Stomach (tissue), 4 donors: Measurements from ENCODE around the gene NRM.

Experiments used
- CTCF ChIP-seq, 7 experiments: fragments of 450-650 bp in 4 of 7; fragments of 200-600 bp in 3 of 7; sonication (generic) in 3 of 7; IDR thresholded peaks; one replicate each; pipeline ENCODE4 v1.5.1; 2016 to 2019; ENCODE audit warnings: antibody characterized with exemption in 7 of 7, control low read depth in 2 of 7, mild to moderate bottlenecking in 1 of 7
- EP300 ChIP-seq: sonication (generic); formaldehyde crosslinking; IDR thresholded peaks from one replicate; pipeline ENCODE4 v1.6.1; 2017; ENCODE audit warnings: antibody characterized with exemption
- POLR2A ChIP-seq, 4 donors: fragments of 450-650 bp; IDR thresholded peaks; one replicate each; pipeline ENCODE4 v1.6.1; 2016; ENCODE audit warnings: antibody characterized with exemption in 4 of 4, control low read depth in 2 of 4, mild to moderate bottlenecking in 1 of 4, moderate library complexity in 1 of 4
- POLR2AphosphoS5 ChIP-seq, 3 donors: sonication (generic); formaldehyde crosslinking; IDR thresholded peaks; one replicate each; pipeline ENCODE4 v1.6.1; 2016; ENCODE audit warnings: antibody characterized with exemption in 3 of 3

- TF ChIP-seq CTCF (IDR thresholded peaks at IDR 0.05) (no peak), POLR2AphosphoS5 (IDR thresholded peaks at IDR 0.05) (no peak), POLR2A (IDR thresholded peaks at IDR 0.05) (no peak), EP300 (no peak)
Observed at GRCh38 chr6:30696432-30696831, 5.6 kb upstream of the NRM start.
